Fibroblast of skin of left biceps (primary cell): Measurements from ENCODE around the gene DOCK9.
"Not testable (repeated sequence)": the region's sequence is repeated elsewhere in the genome, so short reads cannot be mapped to it uniquely, and the experiment has no call there.

Experiments
- DNase-seq, 2 experiments: peaks; one replicate each; pipeline ENCODE4 v3.0.0-alpha.2; 2013; ENCODE audit warnings: low read depth in 2 of 2

The DOCK9 gene

DNA sequence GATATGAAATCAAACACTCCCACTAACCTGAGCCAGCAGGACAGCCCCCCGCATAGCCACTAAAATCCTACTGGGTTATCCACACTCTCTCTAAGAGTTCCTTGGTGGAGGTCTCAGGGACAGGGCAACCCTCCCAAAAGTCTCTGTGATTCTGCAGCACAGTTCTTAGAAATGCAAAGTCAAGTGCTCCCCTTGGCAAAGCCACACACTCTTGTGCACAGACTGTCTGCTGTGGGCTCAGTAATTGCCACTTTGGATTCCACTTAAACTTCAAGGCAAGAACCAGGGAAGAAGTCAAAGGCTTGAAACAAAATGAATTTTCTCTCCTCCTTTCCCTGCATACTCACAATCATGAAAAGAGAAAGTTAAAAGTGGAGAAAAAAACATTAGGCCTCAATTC lies 61.5 kb downstream of the DOCK9 start:
- no peak for DNase-seq

DNA sequence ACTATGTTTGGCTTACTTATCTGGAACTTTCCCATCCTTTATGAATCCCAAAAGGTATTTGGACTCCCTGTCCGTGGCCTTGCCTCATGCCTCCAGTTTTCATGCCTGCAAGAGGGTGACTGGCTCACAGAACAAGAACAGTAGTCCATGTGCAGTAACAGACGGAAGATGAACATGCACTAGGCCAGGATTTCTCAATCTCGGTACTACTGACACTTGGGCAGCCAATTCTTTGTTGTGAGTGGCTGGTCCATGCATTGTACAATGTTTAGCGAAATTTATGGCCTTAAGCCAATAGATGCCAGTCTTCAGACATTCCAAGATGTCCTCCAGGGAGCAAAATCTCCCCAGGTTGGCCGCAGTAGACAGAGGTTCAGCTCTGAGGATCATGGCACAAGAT lies 61.9 kb downstream of the DOCK9 start:
- no peak for DNase-seq

DNA sequence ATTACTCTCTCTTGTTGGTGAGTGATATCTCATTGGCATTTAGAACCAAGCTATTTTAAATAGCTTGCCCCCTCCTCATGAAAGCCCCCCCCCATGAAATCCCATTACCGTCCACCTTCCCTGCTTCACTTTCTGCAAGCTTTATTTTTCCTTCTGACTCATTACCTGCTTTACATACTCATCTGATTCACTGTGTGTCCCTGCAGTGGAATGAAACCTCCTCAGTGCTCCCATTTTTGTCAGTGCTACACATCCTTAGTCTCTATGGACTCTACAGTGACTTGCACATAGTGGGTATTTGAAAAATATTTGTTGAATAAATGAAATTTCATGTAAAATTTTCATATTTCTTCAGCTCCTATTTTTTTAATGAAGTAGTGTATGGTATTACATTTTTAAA lies 62.3 kb downstream of the DOCK9 start:
- DNase-seq, result no peak

DNA sequence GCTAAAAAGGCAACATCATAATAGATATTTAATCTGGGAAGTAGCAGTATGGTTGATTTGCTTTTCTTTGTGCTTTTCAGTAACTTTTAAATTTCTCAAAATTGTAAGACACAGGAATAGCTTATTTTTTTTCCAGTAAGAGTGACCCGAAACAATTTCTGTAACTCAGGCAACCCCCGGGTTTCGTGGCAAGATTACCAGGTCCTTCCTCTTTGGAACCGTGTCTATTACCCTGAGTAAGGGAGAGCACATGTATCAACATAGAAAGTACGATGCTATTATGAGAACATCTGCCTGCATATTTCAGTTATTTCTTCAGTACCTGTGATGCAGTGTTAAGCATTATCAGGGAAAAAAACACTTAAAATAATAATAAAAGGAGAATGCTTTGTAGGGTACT lies 64.1 kb downstream of the DOCK9 start:
- no peak for DNase-seq

DNA sequence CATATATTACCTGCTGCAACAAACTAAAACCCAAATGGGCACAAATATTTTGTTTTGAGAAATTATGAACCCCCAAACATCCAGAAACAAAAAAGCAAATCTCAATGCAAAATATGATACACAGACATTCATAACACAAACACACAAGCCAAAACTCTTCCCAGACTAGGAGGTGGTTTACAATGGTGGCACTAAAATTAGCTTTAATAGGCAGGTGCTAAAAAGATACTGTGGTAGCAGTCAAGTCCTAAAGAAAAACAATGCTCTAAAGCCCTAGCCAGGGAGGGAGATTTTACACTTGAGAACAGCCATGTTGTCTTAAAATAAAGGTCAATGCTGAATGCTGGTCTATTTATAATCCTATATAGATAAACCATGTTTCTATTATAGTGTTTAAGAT lies 65.0 kb downstream of the DOCK9 start:
- DNase-seq, result no peak

DNA sequence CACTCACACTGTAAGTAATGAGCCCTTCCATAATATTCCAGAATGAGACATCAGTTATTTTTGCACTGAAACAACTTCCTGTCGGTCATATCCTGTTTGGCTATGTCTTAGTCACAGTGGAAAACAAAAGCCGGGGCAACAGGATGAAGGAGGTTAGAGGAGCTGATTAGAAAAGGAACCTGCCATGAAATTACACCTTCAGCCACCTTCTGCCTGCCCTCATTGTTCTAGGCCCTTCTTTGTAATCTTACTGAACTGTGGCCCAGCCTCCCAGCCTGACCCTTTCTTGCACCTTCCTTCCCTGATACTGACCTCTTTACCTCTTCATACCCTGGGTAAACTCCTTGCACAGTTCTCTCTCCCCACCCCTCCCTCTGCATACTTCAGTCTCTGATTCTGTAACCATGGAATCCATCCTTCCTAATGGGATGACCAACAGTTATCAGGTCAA lies 67.3 kb downstream of the DOCK9 start:
- DNase-seq, result no peak

DNA sequence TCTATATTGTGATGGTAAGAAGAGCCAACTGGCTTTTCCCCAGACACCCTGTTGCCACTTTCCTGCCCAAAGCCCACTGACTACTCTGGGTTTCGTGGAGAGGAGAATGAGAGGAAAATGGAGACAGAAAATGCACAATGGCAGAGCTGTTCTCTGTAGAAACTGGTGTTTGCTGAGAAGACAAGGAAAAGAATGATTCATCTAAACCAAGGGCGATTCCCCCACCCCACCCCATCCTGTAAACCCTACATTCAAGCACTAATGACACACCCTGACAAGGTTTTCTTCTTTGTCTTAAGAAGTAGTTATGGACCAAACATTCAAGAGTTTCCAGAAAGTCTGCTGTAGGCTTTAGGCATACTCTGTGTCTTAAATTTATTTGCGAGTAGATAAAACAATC lies 68.8 kb downstream of the DOCK9 start:
- DNase-seq, result no peak

DNA sequence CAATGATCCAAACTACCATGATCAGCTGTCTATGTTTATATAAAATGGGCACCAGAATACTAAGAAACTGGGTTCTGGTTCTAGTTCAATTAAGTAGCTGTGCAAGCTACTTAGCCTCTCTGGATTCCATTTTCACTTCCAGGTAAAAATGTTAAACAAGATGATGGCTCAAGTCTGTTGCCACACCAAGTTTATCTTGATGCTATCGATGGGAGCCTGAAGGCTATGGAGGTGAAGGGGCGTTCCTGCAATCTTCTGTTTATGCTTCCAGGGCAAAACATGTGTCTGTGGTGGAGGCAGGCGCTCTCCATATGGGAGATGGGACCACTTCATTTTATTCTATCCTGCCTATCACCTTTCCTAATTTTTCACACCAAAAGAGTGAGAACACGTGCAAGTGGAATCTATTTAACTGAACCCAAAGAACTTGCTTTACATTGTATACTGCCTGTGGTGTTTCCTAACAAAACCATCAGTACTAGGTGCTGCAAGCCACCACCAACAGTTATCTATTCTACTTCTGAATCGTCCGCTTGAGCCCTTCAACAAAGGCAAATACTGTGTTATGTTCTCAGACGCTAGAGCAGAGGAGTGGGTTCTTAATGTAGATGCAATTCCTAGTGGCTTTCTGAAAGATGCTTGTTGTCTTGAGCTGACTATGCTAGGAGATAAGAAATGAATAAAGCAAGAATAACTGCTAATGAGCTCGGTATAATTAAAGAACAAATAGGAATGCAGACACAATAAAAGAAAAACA lies 70.9 kb downstream of the DOCK9 start:
- no peak for DNase-seq

DNA sequence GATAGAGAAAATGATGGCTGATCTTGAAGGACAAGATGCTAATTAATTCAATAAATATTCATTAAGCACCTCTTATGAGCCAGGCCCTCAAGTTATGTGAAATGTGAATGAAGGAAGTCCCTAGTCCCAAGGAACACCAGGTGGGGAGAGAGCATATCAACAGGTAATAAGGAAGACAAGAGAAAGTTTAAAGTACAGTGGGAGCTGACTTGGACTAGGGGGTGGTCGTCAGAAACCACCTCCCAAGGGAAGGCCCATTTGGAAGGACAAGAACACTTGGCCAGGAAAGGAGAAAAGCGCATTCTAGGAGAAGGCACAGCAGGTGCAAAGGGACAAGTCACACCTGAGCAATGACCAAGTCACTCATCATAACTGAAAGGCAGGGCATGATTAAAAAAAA lies 72.7 kb downstream of the DOCK9 start:
- DNase-seq, result no peak

DNA sequence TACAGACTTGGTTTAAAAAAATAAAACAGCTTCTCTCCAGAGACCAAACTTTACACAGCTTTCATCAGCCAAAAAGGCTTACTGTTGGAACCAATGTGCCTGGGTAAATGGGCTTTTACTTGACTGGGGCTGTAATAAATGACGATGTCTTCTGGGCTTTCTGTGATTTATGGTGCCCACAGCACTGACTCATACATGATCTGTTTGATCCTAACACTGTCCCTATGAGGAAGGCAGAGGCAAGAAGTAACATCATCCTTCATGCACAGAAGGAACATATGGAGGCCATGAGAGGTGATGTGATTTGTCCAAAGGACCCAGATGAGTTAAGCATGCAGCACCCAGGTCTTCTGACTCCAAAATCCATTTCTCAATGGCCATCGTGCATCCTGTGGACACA lies 77.4 kb downstream of the DOCK9 start:
- DNase-seq, result no peak

DNA sequence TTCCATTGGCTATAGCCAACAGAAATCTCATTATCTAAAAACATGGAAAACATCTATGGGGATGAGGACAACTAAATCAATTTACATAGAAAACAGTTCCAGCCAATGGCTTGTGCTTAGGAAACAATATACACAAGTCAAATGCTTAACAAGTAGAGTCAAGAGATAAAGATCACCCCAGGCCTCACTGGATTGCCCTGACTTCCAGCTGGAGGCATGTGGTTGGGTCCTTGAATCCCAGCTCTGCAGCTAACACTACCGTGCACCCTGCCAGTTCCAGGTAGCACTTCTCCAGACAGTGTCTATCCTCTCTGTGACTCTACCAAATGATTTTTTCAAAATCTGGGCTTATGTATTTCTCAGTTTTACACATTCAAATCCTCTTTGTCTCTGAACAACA lies 80.2 kb downstream of the DOCK9 start:
- no peak for DNase-seq

DNA sequence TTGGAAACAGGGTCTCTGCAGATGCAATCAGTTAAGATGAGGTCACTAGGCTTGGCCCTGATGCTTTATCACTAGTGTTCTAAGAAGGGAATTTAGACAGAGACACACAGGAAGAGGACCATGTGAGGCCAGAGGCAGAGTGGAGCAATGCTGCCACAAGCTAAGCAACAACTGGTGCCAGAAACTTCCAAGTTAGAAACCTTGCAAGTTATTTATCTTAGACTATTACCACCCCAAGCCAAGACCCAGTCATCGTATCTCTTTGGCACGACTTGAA lies 81.1 kb downstream of the DOCK9 start:
- no peak for DNase-seq

DNA sequence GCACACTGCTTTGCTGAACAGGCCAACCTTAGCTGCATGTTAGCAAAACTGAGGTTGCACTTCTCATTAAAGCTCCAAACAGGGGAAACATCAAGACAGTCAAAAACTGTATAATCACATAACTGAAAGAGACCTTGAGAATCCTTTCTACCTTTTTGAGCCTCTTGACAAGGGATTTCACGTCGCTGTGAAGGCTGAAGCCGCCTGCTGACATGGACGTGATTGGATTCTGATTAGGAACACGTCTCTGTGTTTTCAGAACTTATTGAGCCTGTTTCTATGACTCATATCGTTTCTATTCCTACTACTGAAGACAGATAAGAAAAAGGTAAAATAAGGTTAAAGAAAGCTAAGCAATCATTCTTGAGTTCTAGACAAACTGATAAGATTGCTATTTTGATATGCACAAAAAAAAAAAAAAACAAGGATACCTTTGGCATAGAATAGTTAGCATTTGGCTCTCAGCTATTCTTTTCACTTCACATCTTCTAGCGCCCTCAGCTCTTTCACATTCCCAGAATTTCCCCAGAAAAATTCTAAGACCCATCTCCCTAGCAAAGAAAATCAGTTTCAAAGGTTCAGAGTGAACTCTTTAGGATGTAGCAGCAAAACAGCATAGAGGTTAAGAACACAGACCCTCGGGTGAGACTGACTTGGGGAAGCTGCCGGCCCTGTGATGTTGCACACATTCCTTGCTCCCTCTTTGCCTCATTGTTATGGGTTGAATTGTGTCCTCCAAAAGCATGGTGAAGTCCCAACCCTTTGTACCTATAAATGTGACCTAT lies 81.6 kb downstream of the DOCK9 start:
- DNase-seq, result no peak

DNA sequence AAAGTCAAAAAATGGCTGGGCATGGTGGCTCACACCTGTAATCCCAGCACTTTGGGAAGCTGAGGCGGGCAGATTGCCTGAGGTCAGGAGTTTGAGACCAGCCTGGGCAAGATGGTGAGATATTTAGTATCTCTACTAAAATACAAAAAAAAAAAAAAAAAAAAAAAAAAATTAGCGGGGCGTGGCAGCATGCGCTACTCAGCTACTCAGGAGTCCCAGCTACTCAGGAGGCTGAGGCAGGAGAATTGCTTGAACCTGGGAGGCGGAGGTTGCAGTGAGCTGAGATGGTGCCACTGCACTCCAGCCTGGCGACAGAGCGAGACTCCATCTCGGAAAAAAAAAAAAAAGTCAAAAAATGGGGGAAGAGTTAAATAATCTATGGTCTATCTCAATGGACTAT lies 83.0 kb downstream of the DOCK9 start:
- DNase-seq, result not testable (repeated sequence)

DNA sequence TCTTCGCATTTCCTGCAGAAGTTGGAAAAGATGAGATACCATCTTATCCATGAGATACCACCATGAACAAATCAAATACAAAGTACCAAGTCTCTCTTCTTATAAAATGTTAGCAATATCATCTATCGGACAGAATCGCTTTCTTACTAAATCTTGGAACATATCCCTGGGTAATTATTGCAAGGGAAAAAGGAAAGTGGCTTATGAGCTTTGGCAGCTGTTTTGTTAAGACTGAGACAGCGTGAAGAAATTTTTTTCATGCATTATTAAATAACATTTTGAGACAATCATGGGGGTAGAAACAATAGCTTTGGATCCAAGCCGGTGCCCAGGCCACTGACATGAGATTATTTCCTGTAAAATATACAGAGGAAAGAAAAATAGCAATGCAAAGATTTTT lies 84.5 kb downstream of the DOCK9 start:
- no peak for DNase-seq

DNA sequence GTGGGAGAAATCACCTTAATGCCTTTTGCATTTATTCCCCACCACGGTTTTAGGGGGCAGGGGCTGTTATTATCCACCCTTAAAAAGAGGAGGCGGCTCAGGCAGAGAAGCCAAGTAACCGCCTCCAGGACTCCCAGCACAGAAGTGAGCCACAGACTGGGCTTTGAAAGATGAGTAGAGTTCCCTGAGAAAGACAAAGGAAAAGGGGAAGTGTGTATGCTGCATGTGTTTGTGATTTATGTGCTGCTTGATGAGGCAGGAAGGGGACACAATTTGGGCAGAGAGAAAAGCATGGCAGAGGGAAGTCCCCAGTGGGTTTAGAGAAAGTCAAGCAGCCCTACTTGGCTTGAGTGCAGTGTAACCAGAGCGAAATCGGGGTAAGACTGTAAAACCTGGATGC lies 85.0 kb downstream of the DOCK9 start:
- no peak for DNase-seq

DNA sequence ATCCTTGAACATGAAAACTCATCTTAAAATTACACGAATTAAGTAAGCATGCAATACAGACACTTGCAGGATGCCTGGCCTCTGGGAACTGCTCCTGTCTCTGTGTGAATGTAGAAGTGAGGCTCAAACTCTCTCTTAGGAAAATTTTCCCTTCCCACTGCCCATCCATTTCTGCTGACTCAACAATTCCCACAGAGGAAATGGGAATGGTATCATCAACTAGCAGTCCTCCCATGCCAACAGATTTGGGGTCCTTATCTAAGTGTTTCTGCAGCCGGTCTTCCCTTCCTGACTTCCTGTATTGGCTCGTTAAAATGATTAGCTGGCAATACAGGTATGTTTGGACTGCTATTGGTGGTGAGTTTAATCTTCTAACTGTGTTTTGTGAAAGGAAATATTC lies 85.8 kb downstream of the DOCK9 start:
- no peak for DNase-seq

DNA sequence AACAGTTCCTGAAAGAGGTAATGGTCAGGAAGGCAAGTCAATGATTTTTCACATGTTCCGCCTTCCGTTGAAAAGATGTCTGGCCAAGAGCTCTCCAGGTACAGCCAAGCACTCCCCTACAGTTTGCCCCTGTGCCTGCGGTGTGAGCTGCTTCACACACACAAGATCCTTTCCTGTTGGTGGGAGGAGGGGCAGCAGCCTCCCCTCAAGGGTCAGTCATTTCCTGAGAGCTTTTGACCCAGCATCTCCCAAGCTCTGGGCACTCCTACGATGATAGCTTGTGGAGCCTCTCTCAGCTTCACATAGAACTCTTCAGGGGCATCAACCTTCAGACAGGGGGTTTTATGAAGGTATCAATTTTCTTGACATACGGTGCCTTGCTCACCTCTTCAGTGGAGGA lies 86.9 kb downstream of the DOCK9 start:
- DNase-seq, result no peak

DNA sequence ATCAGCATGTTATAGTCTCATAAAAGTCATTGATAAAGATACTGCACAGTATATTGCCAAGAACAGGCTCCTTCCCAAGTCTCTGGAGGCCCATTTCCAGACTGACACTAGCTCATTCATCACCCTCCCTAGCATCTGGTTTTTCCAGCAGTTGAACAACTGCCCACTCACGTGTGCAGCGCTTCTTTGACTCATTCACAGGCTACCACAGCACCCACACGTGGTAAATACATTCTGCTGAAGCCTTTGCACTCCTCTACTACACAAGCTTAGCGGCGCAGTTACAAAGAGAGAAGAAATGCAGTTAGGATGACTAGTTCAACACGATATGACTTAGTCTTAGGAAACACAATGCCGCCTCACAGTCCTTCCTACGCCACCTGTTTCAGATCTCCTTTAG lies 87.7 kb downstream of the DOCK9 start:
- peak; percentile 78 to 82 for DNase-seq

DNA sequence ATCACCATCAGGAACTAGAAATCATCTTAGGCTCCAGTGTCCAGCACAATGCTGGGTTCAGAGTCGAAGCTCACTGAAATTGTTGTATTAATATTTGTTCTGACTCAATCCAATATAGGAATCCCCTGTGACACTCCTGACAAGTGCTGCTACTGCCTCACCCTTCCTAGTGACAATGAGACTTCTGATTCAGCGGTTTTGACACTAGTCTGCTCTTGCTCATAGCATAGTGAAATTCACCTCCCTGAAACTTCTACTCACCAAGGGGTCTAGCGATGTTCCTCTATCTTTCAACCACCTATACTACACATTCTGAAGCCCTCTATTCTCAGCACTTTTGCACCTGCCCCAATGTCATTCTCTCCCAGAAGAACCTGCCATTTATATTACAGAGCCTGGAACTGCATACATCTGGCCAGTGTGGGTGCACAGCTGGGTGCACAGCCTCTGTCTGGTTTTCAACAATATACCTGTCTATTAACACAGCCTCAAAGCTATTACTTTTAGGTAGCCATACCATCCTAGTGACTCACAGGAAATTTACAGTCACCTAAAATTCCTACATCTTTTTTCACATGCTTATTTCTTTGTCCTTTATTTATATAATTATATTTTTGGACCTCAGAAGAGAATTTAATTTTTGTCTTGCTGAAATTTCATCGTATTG lies 88.3 kb downstream of the DOCK9 start:
- no peak for DNase-seq

DNA sequence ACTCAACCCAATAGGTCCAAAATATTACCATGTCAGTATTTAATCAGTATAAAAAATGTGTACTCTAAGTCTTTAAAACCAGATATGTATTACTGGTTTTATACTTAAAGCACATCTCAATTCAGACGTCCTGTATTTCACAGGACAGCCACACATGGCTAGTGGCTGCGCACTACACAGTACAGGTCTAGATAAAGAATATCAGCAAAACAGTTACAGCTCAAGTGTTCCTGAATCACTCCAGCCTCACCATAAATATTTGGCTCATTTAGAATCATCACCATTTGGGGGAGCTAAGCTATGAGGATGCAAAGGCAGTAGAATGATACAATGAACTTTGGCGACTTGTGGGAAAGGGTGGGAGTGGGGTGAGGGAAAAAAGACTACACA lies 89.0 kb downstream of the DOCK9 start:
- no peak for DNase-seq

DNA sequence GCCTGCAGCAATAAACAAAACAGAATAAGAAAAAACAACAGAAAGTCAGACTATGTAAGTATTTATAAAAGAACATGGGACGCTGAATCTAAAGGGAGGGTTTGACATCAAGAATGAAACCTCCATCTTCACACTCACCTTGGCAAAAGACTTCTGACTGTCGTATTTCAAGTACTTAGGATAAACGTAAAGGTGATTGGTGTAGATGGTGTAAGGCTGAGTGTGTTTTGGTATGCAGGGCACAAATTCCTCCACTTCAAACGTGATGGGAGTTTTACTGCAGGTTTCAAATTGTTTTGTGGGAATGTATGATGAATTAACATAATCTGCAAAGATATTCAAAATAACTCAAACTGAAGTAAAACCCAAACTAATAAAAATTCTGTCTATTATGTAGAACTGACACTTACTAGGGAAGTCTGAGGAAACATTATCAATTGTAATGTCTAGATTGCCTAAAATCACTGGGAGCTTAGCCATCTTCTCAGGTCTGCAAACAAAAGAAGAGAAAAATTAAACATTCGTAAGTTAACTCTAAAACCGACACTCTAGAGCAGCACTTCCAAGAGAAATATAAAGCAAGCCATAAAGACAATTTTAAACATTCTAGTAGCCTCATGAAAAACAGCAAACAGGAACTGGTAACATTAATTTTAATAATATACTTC lies 89.5 kb downstream of the DOCK9 start:
- DNase-seq, result no peak
